Activated CD8-positive, alpha-beta memory T cell treated with anti-CD3 and anti-CD28 coated beads, Interleukin-2, amount 50 U/mL, for 4 hours (primary cell): ENCODE results near the gene AOPEP.

Source experiments
- DNase-seq: peaks from one replicate; pipeline ENCODE4 v3.0.0-alpha.2; 2020

Gene AOPEP

GRCh38 chr9:94767331-94768072 is 41.0 kb downstream of the AOPEP start:
- no peak for DNase-seq

- no peak for DNase-seq
Measured at GRCh38 chr9:94768766-94769165, 42.3 kb downstream of the AOPEP start.

GRCh38 chr9:94770334-94770733 is 43.8 kb downstream of the AOPEP start:
- DNase-seq, result no peak

- DNase-seq, result no peak
Measured at GRCh38 chr9:94771096-94771495, 44.6 kb downstream of the AOPEP start.

- DNase-seq, result no peak
Measured at GRCh38 chr9:94772144-94772543, 45.6 kb downstream of the AOPEP start.

- no peak for DNase-seq
Measured at GRCh38 chr9:94772639-94773303, 46.3 kb downstream of the AOPEP start.

- DNase-seq, result no peak
Measured at GRCh38 chr9:94773655-94774054, 47.2 kb downstream of the AOPEP start.

GRCh38 chr9:94778013-94778412 is 51.5 kb downstream of the AOPEP start:
- DNase-seq, result no peak

GRCh38 chr9:94779031-94779430 is 52.5 kb downstream of the AOPEP start:
- DNase-seq, result no peak

GRCh38 chr9:94779693-94780290 is 53.3 kb downstream of the AOPEP start:
- no peak for DNase-seq

GRCh38 chr9:94780516-94780950 is 54.0 kb downstream of the AOPEP start:
- DNase-seq, result no peak

- no peak for DNase-seq
Measured at GRCh38 chr9:94782355-94783101, 56.0 kb downstream of the AOPEP start.

GRCh38 chr9:94783102-94783682 is 56.7 kb downstream of the AOPEP start:
- DNase-seq, result peak; percentile 39

GRCh38 chr9:94783928-94784327 is 57.4 kb downstream of the AOPEP start:
- DNase-seq, result no peak

- no peak for DNase-seq
Measured at GRCh38 chr9:94785215-94786169, 59.0 kb downstream of the AOPEP start.

GRCh38 chr9:94786586-94786985 is 60.1 kb downstream of the AOPEP start:
- no peak for DNase-seq

GRCh38 chr9:94787266-94787665 is 60.8 kb downstream of the AOPEP start:
- no peak for DNase-seq

GRCh38 chr9:94788570-94789105 is 62.1 kb downstream of the AOPEP start:
- no peak for DNase-seq

GRCh38 chr9:94791435-94791834 is 64.9 kb downstream of the AOPEP start:
- DNase-seq, result no peak

- DNase-seq, result no peak
Measured at GRCh38 chr9:94792511-94792910, 66.0 kb downstream of the AOPEP start.

GRCh38 chr9:94794476-94795167 is 68.1 kb downstream of the AOPEP start:
- no peak for DNase-seq
